Stimulated activated CD4-positive, alpha-beta T cell treated with anti-CD3 and anti-CD28 coated beads, Interleukin-15, amount 100 ng/mL, for 24 hours (primary cell): ENCODE data around the gene IPO9.

ENCODE experiments used
- DNase-seq: peaks from one replicate; pipeline ENCODE4 v3.0.0-alpha.2; 2020

IPO9 gene

DNA sequence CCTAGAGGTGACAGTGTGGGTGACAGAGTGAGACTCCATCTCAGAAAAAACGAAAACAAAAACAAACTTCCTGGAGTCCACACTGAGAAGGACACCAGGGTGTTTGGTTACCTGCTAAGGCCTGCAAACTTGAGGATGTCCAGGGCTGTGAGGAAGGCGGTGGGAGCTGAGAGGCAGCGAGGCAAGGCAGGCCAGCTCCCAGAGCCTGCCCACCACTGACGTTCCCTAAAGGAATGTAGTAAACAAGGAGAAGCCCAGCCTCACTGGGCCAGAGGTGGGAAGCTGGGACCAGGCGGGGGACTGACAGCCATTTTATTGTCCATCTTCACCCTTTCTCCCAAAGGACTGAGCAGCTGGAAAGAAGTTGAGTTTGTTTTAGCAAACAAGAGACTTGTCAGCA is 83.9 kb downstream of the IPO9 start:
- no peak for DNase-seq

DNA sequence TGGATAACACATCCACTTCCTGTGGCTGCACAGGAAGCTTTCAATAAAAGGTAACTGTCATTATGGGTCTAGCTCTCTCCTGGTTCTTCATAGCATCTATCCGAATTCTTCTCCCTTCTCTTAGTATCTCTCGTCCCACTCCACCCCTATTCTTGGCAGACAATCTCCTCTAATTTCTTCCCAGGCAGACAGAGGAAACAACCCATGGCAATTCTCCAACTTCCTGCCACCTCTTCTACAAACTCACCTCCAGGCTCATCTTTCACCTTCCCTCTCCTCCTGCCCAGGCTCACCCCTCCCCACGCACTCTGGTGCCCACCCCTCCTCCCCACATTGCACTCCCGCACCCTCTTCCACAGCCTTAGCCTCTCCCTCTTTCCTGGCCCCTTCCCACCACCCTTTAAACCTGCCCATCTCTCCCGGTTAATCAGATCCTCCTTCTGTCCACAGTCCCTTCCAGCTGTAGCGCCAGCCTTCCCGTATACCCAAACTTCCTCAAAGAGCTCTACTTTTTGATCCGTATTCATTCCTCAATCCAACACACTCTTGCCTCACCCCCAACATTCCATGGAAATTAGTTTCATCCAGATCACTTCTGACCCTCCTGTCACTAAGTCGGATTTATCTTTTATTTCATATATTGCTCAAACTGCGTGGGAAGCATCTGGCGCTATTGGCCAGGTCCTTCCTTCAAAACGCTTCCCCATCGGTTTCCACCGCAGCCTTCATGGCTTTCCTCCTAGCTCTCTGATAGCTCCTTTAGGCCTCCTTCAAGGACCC is 85.7 kb downstream of the IPO9 start:
- DNase-seq, result no peak

- peak; percentile 14 for DNase-seq
These were observed 87.8 kb downstream of the IPO9 start for GRCh38 chr1:201916649-201917249.

GRCh38 chr1:201917362-201918033 is 88.5 kb downstream of the IPO9 start:
- DNase-seq, result no peak

DNA sequence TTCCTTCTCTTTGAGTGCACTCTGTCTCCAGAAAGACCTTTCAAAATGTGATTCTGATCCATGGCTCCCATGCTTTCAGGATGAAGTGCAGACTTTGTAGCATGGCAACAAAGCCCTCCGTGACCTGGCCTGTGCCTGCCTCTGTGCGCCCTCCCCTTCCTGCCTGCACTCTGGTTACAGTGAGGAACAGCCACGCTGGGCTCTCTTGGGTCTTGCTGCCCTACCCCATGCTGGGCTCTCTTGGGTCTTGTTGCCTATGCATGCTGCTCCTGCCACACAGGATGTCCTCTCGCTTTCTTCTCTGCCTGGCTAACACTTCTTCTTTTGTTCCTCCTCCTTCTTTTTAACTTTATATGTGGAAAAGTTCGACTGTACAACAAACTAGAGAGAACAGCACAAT is 89.4 kb downstream of the IPO9 start:
- DNase-seq, result no peak

DNA sequence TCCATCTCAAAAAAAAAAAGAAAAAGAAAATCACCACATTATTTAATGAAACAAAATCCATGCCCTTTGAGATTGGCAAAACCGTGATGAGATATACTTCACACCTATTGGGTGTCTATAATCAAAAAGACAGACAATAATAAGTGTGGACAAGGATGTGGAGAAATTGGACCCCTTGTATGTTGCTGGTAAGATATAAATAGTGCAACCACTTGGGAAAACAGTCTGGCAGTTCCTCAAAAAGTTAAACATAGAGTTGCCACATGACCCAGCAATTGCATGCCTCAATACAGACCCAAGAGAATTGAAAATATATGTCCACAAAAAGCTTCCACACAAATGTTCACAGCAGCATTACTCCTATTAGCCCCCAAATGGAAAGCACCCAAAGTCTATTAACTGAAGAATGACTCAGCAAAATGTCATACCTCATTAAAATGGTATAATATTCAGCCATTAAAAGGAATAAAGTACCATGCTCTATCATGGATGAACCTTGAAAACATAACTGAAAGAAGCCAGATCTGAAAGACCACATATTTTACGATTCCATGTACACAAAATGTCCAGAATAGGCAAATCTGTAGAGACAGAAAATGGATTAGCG is 93.1 kb downstream of the IPO9 start:
- DNase-seq, result no peak

- DNase-seq, result no peak
These were observed 96.3 kb downstream of the IPO9 start for GRCh38 chr1:201925301-201925567.

- no peak for DNase-seq
These were observed 97.2 kb downstream of the IPO9 start for GRCh38 chr1:201925981-201926645.

DNA sequence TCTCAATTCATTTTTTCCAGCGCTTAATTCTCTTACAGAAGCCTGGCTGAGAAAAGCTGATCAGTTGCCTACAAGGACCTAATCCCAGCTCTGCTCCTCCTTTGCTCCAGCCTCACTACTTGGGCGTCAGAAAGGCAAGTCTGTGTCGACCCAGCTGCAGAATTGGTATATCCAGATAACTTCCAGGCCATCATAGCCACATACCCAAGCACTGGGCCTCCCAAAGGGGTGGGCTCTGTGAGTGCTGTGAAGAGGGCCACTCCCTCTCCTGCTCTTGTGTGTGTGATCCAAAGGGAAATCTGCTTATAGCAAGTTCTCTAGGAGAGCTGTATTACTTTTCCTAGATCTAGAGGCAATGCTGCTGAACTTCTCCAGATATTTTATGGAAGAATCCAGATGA is 99.3 kb downstream of the IPO9 start:
- no peak for DNase-seq

GRCh38 chr1:201930137-201930536 is 101.2 kb downstream of the IPO9 start:
- no peak for DNase-seq

DNA sequence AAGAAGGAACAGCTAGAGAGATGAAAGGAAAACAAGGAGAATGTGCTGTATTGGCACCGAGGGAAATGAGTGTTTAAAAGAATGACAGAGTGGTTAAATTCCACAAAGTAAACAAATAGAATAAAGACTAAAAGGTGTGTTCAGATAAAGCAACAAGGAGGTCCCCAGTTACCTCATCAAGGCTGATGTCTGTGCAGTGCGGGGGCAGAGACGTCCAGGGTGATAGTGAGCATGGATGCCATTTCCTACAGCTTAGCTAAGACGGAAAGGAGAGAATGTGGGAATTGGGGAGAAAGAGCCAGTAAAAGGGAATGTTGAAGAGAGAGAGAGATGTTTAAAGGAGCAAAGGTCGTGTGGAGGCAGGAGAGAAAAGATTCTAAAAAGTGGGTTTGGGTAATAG is 101.8 kb downstream of the IPO9 start:
- DNase-seq, result no peak
